B cell (primary cell): ENCODE data around the gene DCN. TPM values are rescaled to one million over a fixed set of nuclear protein-coding genes. Genes with fewer than 3 reads are reported as not detected.

Experiments used
- ATAC-seq: fragments of 200-7000 bp; cut with Tn5 transposase; one replicate; pipeline ENCODE4 v1.10.0; 2021; ENCODE audit warnings: low read depth, mild to moderate bottlenecking, moderate number of reproducible peaks, moderate library complexity
- CTCF ChIA-PET: fragments of 350-600 bp; sonication (Branson Sonifier 250); formaldehyde crosslinking; loops from one replicate; lab custom pipeline; 2021; ENCODE audit warnings: antibody characterized with exemption, inconsistent platforms; lab: Charles Lee
- POLR2A ChIA-PET: fragments of 350-600 bp; sonication (Branson Sonifier 250); formaldehyde crosslinking; loops from one replicate; lab custom pipeline; 2021; ENCODE audit warnings: antibody characterized with exemption; lab: Charles Lee
- DNase-seq: peaks from one replicate; pipeline ENCODE4 v3.0.0; 2013
- H2AFZ ChIP-seq: 2 replicates; pipeline ENCODE4 v1.6.1; 2012; ENCODE audit warnings: mild to moderate bottlenecking, low read depth, low read length; ENCODE audit not compliant: insufficient read depth, poor library complexity, severe bottlenecking
- H3K27ac ChIP-seq, 2 donors: 1 replicate in 1 of 2; 2 replicates in 1 of 2; pipeline ENCODE4 v1.5.1; 2012 to 2013; ENCODE audit warnings: low read length in 2 of 2, mild to moderate bottlenecking in 2 of 2, moderate library complexity in 1 of 2
- H3K27me3 ChIP-seq, 4 experiments: fragments of 200-600 bp in 1 of 4; sonication (generic) in 1 of 4; replicated peaks in 1 of 4; 1 replicate in 2 of 4; 2 replicates in 2 of 4; pipeline versions ENCODE4 v1.6.1 to v1.7.0; 2013 to 2016; ENCODE audit warnings: low read length in 3 of 4, mild to moderate bottlenecking in 2 of 4, mixed read lengths in 1 of 4, moderate library complexity in 1 of 4; ENCODE audit not compliant: insufficient read depth in 4 of 4, control insufficient read depth in 3 of 4; ENCODE audit errors: control extremely low read depth in 1 of 4
- H3K36me3 ChIP-seq, 2 experiments: replicated peaks in 1 of 2; 1 replicate in 1 of 2; 2 replicates in 1 of 2; pipeline versions ENCODE4 v1.6.1 to v1.7.1; 2013; ENCODE audit warnings: low read length in 1 of 2; ENCODE audit not compliant: insufficient read depth in 2 of 2, control insufficient read depth in 1 of 2; ENCODE audit errors: control extremely low read depth in 1 of 2, extremely low read depth in 1 of 2
- H3K4me1 ChIP-seq, 2 donors: fragments of 200-600 bp in 1 of 2; sonication (generic) in 1 of 2; 1 replicate in 1 of 2; 2 replicates in 1 of 2; pipeline versions ENCODE4 v1.5.1 to v1.6.1; 2013 to 2017; ENCODE audit warnings: low read length in 2 of 2; ENCODE audit not compliant: control insufficient read depth in 2 of 2, insufficient read depth in 2 of 2
- H3K4me2 ChIP-seq: replicated peaks from 2 replicates; pipeline ENCODE3; 2012; ENCODE audit warnings: mild to moderate bottlenecking, low read depth, low read length; ENCODE audit not compliant: poor library complexity, severe bottlenecking
- H3K4me3 ChIP-seq, 5 experiments: fragments of 200-600 bp in 1 of 5; sonication (generic) in 1 of 5; 1 replicate in 3 of 5; 2 replicates in 2 of 5; pipeline versions ENCODE4 v1.5.1 to v1.7.0; 2011 to 2016; ENCODE audit warnings: low read length in 4 of 5, mild to moderate bottlenecking in 4 of 5, low read depth in 2 of 5, control low read depth in 1 of 5, moderate library complexity in 1 of 5; ENCODE audit not compliant: insufficient read depth in 1 of 5; ENCODE audit errors: control extremely low read depth in 1 of 5, extremely low read depth in 1 of 5
- H3K79me2 ChIP-seq: fragments of 200-600 bp; sonication (generic); one replicate; pipeline ENCODE4 v1.6.0; 2016; ENCODE audit warnings: low read length; ENCODE audit not compliant: control insufficient read depth, insufficient read depth
- H3K9ac ChIP-seq: fragments of 200-600 bp; sonication (generic); 2 replicates; pipeline ENCODE4 v1.6.1; 2017; ENCODE audit warnings: mild to moderate bottlenecking, low read length, moderate library complexity
- H3K9me3 ChIP-seq, 3 donors: one replicate each; pipeline versions ENCODE4 v1.6.1 to v1.7.1; 2013; ENCODE audit warnings: low read length in 2 of 3; ENCODE audit not compliant: control insufficient read depth in 2 of 3, insufficient read depth in 1 of 3; ENCODE audit errors: control extremely low read depth in 1 of 3
- H4K20me1 ChIP-seq: 2 replicates; pipeline ENCODE4 v1.6.0; 2012; ENCODE audit warnings: mild to moderate bottlenecking, low read length; ENCODE audit not compliant: insufficient read depth, control insufficient read depth, poor library complexity, severe bottlenecking
- H3K27ac Mint-ChIP-seq: one replicate; pipeline ENCODE4 v1.8.0; 2021; ENCODE audit warnings: mixed read lengths
- H3K27me3 Mint-ChIP-seq: one replicate; pipeline ENCODE4 v1.8.0; 2021; ENCODE audit warnings: mixed read lengths
- H3K4me1 Mint-ChIP-seq: one replicate; pipeline ENCODE4 v1.8.0; 2021; ENCODE audit warnings: mixed read lengths
- H3K4me3 Mint-ChIP-seq: one replicate; pipeline ENCODE4 v1.8.0; 2021; ENCODE audit warnings: mixed read lengths
- H3K9me3 Mint-ChIP-seq: one replicate; pipeline ENCODE4 v1.8.0; 2022; ENCODE audit warnings: mixed read lengths; ENCODE audit not compliant: insufficient read depth
- EZH2 ChIP-seq: IDR thresholded peaks from 2 replicates; pipeline ENCODE4 v1.6.1; 2012; ENCODE audit warnings: borderline replicate concordance, low read depth, mild to moderate bottlenecking, moderate library complexity, low read length; ENCODE audit not compliant: insufficient read depth, poor library complexity, severe bottlenecking
- WGBS: methylation state at CpG from one replicate; pipeline ENCODE4 v1.1.5; 2013; ENCODE audit warnings: missing lambda C conversion rate; ENCODE audit not compliant: insufficient coverage; 5-methylcytosine and 5-hydroxymethylcytosine counted together
- intact Hi-C: fragments of 100-400 bp; cut with micrococcal nuclease; formaldehyde crosslinking; loops from one replicate; pipeline ENCODE4 v1.10.0; 2022
- polyA minus RNA-seq: library from RNA; depleted of rRNA, polyadenylated mRNA; stranded (reverse); fragments of >200 nt; gene quantifications from 2 replicates; pipeline ENCODE4 v1.2.3, GENCODE V29; 2012
- polyA plus RNA-seq: library from polyadenylated mRNA; depleted of rRNA; stranded (reverse); fragments of >200 nt; gene quantifications from 2 replicates; pipeline ENCODE4 v1.2.3, GENCODE V29; 2012
- total RNA-seq, 2 donors: library from RNA; stranded (reverse); fragments of 120-200 nt in 1 of 2; gene quantifications; 1 replicate in 1 of 2; 2 replicates in 1 of 2; pipeline versions ENCODE4 v1.2.3 to v1.2.4, GENCODE V29; 2013 to 2022
- TF ChIP-seq, protein P1 (sequence below): fragments of 200-600 bp; IDR thresholded peaks from one replicate; pipeline ENCODE4 v1.8.0; 2022; ENCODE audit warnings: antibody characterized with exemption, mild to moderate bottlenecking

Gene DCN, protein sequence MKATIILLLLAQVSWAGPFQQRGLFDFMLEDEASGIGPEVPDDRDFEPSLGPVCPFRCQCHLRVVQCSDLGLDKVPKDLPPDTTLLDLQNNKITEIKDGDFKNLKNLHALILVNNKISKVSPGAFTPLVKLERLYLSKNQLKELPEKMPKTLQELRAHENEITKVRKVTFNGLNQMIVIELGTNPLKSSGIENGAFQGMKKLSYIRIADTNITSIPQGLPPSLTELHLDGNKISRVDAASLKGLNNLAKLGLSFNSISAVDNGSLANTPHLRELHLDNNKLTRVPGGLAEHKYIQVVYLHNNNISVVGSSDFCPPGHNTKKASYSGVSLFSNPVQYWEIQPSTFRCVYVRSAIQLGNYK
- total RNA-seq: not detected in 2 replicates
- total RNA-seq (2013): 30.2 TPM
- not detected in 2 replicates for polyA plus RNA-seq
- not detected in 2 replicates for polyA minus RNA-seq

DNA sequence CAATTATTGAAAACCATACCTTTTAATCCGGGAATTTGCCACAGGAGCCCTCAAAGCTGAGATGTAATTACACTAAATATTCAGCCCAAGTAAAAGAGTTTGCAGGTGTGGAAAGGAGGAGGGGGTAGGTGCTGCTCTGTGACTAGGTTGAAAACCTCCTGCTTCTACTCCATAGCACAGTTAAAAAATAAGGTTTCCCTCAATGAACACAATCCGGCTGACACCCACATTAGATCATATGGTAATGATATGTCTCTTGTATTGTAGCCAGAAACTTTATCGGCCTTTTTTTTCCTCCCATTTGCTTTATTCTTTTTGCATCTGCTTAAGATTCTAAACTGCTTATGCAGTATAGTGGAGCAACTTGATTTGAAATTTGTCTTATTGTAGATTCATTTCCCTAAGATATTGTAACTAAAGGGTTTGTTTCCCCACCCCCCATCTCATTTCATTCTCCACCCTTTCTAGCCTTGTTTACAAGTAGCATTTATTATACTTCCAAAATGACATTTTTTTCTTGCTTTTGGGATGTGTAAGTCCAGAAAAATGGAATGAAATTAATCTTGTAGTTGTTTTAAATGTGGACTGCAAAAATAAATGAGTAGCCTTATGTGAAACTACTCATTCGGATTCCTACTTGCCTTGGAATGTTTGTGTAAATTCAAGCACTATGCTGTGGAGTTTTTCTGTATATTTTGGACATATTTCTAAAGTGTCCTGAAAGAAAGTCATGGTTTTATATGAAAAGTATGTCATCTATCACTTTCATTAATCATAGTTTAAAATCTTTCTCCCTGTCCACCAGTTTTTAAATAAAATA lies at the start of gene DCN:
Gene DCN, minus strand, starts transcription at position 182 of the 820 bp plus-strand sequence. CDS start 4,265 bp downstream, outside the sequence.
- Histone ChIP-seq H3K36me3 (no peaks in the 10 kb centered on the region), H3K79me2 (no peaks in the 10 kb centered on the region), H3K4me3 (no peak within 1 kb of the TSS), H3K4me1 (no peaks in the 10 kb centered on the region), H3K4me2 (no peak within 1 kb of the TSS), H3K27me3 (no peaks in the 10 kb centered on the region), H4K20me1 (no peaks in the 10 kb centered on the region), H3K9me3 (no peaks in the 10 kb centered on the region), H2AFZ (no peak within 1 kb of the TSS), H3K27ac (no peak within 1 kb of the TSS), H3K9ac (no peak within 1 kb of the TSS)
- Mint-ChIP-seq H3K4me1 (no peaks in the 10 kb centered on the region), H3K27ac (no peak within 1 kb of the TSS), H3K9me3 (no peaks in the 10 kb centered on the region), H3K27me3 (no peaks in the 10 kb centered on the region), H3K4me3 (no peak within 1 kb of the TSS)
- CTCF ChIA-PET: no interaction called here
- WGBS: no CpG with 5 or more reads among the region's 4 CpGs
- POLR2A ChIA-PET: no interaction called here
- intact Hi-C loops: no loop called here
- ATAC-seq: no peak
- no peak for DNase-seq
- TF ChIP-seq, protein P1, sequence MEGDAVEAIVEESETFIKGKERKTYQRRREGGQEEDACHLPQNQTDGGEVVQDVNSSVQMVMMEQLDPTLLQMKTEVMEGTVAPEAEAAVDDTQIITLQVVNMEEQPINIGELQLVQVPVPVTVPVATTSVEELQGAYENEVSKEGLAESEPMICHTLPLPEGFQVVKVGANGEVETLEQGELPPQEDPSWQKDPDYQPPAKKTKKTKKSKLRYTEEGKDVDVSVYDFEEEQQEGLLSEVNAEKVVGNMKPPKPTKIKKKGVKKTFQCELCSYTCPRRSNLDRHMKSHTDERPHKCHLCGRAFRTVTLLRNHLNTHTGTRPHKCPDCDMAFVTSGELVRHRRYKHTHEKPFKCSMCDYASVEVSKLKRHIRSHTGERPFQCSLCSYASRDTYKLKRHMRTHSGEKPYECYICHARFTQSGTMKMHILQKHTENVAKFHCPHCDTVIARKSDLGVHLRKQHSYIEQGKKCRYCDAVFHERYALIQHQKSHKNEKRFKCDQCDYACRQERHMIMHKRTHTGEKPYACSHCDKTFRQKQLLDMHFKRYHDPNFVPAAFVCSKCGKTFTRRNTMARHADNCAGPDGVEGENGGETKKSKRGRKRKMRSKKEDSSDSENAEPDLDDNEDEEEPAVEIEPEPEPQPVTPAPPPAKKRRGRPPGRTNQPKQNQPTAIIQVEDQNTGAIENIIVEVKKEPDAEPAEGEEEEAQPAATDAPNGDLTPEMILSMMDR: no peak
- no peak for TF ChIP-seq EZH2

DNA sequence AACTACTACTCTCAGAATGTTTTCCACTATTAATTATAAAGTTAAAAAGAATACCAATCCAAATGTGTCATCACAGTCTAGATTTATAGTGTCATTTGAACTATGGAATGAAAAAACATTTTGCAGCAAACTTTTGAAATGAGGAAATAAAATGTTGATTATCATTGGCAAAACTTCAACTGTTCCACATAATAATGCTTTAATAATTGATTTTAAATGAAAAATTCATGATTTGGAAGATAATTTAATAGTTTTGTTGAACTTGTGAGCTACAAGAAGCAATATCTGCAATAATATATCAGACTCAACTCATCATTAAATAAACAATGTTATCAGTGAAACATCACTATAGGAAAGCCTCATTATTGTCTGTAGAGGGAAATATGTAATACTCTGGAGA lies 48.2 kb upstream of the DCN start:
- Histone ChIP-seq H2AFZ (no peak overlapping the region), H3K9me3 (peaks cover 0 to 1% (median 0%) of the 10 kb centered on the region in 3 donors), H3K36me3 (no peaks in the 10 kb centered on the region), H3K79me2 (no peaks in the 10 kb centered on the region), H3K4me3 (no peak overlapping the region), H3K4me1 (no peaks in the 10 kb centered on the region), H3K4me2 (no peak overlapping the region), H3K27ac (no peak overlapping the region), H4K20me1 (no peaks in the 10 kb centered on the region), H3K9ac (no peak overlapping the region), H3K27me3 (no peaks in the 10 kb centered on the region)
- POLR2A ChIA-PET: no interaction called here
- H3K27ac Mint-ChIP-seq: no peak overlapping the region
- TF ChIP-seq, protein P1: no peak
- TF ChIP-seq EZH2: no peak
- no peak overlapping the region for H3K4me3 Mint-ChIP-seq
- ATAC-seq (no peak), DNase-seq (no peak)
- no peaks in the 10 kb centered on the region for H3K4me1 Mint-ChIP-seq
- intact Hi-C loops: no loop called here
- H3K27me3 Mint-ChIP-seq: peaks cover 9% of the 10 kb centered on the region
- no peaks in the 10 kb centered on the region for H3K9me3 Mint-ChIP-seq
- CTCF ChIA-PET: no interaction called here
